DMS79 treated with DMSO at 0.1 percent for 48 hours (cell line): ENCODE data around the gene MRPS21.
"Not testable (repeated sequence)": the region's sequence is repeated elsewhere in the genome, so short reads cannot be mapped to it uniquely, and the experiment has no call there.

Source experiments
- DNase-seq: peaks from one replicate; lab custom pipeline; 2025; lab: John Stamatoyannopoulos, UW

The MRPS21 gene

DNA sequence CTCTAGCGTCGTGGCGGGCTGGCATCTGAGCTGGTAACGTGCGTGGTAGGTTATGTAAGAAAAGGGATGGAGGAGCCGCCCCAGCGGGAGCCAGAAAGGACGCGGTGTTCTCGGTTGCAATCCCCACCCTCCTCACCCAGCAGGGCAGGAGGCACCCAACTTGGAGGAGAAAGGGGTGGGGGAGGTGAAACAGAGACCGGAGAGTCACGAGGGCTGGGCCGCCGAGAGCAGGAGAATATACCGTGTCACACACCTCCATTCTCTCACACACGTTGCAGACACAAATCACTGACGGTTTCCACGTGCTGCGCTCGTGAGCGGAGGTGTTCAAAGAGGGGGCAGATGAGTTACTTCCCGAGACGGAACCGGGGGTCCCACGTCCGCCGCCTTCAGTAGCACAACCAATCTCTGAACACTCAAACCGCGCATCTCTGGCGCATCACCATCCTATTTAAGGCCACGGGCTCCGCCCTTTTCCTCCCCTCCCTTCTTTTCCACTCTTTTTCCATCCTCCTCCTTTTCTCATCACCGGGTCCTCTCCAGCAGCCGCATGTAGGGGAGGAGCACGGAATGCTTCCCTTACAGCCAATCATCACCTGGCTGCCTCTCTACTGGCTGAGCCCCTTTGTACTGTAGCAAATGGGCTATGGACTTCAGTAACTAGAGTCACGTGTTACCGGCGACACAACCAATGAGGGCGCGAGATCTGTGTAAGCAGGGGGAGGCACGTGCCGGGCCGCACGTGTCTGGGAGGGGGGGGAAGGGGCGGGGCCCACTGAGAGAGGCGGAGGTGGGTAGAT lies 11.7 kb upstream of the MRPS21 start, which contains the start of gene CIART:
Gene CIART (plus strand): TSS at position 797 of the 800 bp plus-strand sequence. CDS start 714 bp downstream, outside the sequence.
- peak; percentile 98 for DNase-seq

DNA sequence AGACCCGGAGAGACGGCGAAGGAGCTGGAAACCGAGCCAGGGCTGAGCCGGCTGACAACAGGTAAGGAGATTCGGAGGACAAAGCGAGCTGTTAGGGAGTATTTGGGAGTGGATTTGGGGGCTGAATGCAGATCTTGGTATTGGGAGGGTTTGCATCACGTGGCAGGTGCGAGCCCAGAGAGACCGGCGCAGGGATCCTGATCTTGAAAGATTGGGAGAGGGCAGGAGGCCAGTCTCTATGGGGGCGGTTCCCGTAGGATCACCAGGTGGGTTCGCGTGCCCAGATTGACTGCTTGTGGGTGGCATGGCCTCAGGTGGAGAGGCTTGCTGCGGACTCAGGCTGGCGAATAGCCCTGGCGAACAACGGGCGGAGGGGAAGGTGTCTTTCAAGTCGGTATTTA lies 11.1 kb upstream of the MRPS21 start:
- DNase-seq, result no peak

DNA sequence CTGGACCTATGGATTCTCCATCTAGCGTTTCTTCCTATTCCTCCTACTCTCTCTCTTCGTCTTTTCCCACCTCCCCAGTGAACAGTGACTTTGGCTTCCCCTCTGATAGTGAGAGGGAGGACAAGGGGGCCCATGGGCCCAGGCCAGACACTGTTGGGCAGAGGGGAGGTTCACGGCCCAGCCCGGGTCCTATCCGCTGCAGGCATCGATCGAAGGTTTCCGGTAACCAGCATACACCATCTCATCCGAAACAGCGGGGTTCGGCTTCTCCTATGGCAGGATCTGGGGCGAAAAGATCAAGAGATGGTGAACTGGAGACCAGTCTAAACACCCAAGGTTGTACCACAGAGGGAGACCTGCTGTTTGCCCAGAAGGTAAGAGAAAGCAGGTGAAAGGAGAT lies 10.4 kb upstream of the MRPS21 start:
- DNase-seq, result no peak

DNA sequence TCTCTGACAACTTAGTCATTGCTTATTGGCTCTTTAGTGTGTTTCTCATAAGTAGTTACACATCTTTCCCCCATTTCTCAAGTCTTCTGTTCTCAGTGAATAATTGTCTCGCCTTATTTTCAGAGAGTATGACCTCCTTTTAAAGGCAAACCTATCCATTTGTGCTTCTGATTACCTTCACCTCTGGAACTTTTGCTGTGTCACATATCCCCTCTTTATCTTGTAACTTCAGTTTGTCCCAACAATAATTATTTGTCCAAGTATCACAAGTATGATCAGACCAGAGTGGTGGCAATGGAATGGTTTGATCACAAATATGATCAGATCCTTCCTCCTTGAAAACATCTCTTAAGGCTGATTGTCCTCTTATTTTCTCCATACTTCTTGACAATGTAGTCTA lies 5.3 kb upstream of the MRPS21 start:
- DNase-seq, result no peak

DNA sequence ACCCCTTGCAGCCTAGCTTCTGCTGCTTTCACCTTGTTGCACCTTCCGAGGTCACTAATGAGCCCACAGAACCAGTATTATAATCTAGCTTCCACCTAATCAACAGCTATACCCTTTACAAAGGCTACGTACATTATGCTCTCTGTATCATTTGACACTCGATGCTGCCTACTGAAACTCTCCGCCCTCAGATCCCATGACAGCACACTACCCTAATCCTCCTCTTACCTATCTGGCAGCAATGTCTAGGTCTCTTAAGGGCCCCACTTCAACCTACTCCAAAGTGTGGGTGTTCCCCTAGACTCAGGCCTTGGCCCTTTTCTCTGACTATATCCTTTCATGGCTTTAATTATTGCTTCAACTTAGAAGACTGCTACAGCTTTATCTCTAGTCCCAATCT lies 4.8 kb upstream of the MRPS21 start:
- no peak for DNase-seq

DNA sequence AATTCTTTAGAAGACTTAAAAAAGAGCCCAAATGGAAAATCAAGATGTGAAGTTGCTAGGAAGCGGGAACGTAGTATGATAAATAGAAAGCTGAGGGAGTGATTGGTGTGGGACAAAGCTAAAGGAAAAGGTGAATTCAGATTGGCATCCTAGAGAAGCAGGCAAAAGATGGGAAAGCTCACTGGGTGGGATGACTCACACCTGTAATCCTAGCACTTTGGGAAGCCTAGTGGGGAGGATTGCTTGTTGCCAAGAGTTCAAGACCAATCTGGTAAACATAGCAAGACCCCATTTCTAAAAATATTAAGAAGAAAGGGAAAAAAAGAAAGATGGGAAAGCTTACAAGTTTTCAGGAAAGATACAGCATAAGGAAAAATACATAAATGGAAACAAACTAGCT lies 1.8 kb downstream of the MRPS21 start:
- DNase-seq, result no peak

DNA sequence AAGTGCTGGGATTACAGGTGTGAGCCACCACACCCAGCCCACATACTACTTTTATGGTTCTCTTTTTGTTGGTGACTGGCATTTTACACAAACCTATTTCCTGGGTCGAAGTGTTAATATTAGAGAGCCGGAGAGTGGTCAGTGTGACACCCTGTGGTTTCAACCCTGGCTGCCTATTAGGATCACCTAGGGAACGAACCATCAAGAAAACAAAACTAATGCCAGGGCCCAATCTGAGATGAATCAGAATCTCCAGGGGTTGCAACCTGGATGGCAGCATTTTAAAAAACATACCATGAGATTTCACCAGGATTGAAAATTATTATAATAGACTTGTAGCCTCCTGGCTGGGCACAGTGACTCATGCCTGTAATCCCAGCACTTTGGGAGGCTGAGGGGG lies 6.1 kb downstream of the MRPS21 start:
- DNase-seq, result no peak

DNA sequence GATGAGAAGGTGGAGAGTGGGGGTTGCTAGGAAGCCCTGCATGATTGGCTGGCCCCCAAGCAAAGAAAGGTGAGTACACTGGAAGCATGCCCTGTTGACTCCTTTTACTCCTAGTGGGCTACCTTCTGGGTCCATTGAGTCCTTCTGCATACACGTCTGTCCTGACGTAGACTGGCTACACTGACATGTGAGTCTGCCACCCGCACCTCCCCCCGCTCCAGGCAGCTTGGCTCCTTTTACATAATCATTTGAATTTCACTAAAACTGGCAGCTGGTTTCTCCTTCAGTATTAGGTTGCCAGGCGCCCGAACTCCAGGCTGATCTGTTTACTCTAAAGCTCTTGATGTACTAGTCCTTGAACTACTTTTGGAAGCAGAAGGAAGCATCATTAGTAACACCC lies 8.7 kb downstream of the MRPS21 start:
- DNase-seq, result no peak

DNA sequence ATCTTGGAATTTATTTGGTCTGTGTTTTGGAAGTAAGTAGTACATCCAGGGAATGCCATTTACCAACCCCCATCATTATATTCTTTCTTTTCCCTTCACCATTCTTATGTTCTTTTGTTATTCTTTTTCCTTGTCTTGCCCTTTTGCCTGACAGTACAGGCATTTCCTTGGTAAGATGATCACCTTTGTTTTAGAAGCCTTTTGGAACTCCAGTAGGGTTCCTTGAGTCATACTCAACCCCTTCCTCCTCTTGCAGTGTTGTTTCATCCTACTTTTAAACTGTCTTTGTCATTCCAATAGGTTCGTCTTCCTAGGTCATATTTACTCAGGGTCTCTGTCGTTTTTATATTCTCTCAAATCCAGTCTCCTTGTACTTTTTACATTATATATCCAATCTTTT lies 9.2 kb downstream of the MRPS21 start:
- no peak for DNase-seq

DNA sequence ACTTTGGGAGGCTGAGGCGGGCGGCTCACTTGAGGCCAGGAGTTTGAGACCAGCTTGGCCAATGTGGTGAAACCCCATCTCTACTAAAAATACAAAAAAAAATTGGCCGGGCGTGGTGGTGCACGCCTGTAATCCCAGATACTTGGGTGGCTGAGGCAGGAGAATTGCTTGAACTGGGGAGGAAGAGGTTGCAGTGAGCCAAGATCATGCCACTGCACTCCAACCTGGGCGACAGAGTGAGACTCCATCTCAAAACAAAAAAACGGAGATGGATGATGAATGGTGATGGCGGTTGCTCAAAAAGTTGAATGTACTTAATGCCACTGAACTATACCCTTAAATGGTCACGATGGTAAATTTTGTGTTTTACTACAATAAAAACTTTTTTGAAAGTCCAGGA lies 14.9 kb downstream of the MRPS21 start:
- DNase-seq, result not testable (repeated sequence)

DNA sequence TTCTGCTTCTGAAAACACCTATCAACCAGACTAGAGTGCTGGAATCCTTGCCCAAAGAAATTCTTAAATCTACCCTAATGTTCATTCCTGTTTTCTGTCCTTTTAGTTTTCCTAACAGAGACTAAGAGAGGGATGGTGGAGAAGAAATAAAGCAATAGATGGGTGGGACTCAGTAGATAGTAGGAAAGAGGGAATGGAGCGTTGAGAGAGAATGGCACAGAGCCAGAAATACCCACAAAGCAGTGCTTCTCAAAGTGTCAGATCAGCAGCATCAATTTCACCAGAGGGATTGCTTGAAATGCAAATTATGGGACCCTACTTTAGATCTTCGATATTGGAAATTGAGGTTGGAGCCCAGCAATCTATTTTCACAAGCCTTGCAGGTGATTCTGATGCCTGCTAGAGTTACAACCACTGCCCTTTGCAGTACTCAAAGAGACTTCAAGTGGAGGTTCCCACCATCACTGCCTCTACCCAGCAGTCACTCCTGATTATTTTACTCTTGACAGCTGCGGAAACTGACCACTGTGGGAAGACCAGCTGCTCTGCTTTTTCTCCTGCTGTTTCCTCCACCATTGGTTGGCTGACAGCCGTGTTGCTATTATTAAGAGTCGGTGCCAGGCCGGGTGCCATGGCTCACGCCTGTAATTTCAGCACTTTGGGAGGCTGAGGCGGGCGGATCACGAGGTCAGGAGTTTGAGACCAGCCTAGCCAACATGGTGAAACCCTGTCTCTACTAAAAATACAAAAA lies 16.3 kb downstream of the MRPS21 start:
- DNase-seq, result peak; percentile 53

DNA sequence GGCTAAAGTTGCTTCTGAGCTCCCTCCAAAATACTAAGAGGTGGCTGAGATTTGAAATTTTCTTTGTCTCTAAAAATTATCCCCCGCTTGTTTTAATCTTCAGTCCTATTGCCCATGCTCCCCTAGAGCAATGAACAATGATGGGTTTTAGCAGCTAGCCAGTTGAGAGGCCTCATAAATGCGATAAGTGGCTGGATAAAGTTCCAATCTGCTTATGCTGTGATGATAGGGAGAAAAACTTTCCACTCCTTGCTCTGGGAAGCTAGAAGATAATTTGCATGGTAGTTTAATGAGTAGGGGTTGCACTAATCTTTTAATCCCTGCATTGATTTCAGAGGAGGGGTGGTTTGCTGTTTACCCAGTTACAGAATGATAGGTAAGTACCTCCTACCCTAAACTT lies 18.1 kb downstream of the MRPS21 start:
- no peak for DNase-seq

DNA sequence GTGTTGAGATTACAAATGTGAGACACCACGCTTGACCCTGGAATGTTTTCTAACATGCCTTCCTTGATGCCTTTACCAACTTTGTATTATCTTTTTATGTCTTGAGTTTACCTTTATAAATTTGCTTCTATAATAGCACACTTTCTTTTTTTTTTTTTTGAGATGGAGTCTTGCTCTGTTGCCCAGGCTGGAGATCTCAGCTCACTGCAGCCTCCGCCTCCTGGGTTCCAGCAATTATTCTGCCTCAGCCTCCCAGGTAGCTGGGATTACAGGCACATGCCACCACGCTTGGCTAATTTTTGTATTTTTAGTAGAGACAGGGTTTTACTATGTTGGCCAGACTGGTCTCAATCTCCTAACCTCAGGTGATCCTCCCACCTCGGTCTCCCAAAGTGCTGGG lies 21.0 kb downstream of the MRPS21 start:
- not testable (repeated sequence) for DNase-seq

DNA sequence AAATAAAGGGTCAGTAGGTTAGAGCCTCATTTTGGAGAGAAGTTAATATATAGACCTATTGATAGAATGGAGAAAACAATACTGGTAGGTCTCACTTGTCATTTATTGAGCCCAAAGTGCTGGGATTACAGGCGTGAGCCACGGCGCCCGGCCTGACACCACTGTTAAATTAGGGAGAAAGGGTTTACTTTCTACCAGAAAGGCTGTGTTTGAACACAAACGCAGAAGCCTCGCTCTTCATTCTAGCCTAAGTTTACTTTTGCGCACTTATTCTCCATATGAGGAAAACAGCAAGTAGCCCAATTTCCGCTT lies 27.0 kb downstream of the MRPS21 start:
- DNase-seq, result no peak

DNA sequence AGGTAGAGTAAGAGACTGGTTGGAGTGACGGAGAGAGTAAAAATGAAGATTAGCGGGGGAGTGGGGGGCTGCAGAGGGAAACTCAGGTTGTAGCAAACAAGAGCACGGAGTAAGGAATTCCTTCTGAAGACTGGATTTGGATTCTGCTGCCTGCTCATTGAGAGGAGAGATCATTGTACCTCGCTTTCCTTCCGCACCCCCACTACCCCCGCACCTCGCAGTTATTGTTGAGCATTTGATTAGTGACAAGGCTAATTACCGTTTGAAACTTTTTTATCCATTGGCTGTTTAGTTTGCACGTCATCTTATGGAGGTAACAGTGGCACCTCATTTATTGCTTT lies 28.1 kb downstream of the MRPS21 start:
- DNase-seq, result no peak

DNA sequence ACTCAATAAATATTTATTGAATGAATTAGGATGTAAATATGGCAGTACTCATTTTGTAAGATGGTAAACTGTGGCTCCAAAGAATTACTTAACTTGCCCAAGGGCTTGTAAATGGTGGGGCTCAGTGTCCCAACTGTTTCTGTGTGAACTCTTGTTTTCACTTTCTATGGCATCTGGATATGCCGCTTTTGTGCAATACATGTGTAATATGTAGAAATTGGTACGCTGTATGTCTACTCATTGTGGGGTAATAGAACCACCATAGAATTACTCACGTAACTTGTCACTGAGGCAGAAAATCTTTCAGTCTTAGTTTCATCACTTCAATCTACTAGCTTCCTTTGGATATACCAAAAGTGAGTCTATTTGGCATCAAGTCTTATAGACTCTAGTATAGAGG lies 28.6 kb downstream of the MRPS21 start:
- DNase-seq, result no peak

DNA sequence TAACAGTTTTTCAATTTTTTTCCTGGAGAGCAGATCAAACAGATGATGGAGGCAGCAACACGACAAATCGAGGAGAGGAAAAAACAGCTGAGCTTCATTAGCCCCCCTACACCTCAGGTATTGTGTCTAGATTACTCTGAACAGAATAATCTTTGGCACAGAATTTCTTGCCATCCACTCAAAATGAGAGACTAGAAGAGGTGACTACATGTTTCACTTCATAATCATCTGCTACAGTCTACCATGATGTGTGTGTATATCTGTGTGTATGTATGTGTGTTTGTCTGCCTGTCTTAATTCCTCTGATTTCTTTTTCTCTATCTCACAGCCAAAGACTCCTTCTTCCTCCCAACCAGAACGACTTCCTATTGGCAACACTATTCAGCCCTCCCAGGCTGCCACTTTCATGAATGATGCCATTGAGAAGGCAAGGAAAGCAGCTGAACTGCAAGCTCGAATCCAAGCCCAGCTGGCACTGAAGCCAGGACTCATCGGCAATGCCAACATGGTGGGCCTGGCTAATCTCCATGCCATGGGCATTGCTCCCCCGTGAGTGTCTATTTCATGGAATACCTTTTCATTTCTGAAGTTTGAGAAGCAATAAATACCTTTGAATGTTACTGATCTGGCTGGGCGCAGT lies 39.1 kb downstream of the MRPS21 start:
- no peak for DNase-seq

DNA sequence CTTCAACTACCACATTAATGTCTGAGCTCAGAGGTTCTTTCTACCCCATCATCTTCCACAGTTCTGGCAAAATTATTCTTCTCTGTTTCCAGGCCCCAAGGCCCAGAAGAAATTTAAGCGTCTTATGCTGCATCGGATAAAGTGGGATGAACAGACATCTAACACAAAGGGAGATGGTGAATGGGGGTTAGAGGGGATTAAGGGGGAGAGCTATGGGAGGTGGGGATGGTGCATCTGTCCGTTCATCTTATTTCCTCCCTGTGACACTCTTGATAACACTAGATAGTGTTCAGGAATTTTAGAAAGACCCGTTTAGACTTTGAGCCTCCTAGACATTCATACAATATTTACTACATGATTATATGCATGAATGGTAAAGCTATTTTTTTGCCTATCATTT lies 52.7 kb downstream of the MRPS21 start:
- no peak for DNase-seq

DNA sequence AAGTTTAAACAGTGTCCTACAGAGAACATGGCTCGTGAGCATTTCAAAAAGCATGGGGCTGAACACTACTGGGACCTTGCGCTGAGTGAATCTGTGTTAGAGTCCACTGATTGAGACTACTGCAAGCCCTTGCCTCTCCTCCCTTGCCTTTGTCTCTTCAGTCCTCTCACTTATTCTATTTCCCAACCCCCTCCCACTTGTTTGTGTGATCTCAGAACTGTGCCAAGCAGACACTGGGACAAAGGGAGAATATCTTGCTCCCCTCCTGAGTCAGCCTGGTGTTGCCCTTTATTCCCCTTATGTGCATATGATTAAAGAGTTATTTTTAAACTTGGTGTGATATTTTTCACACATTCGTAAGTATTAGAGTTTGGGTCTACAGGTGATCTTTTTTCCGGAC lies 59.2 kb downstream of the MRPS21 start:
- DNase-seq, result no peak
